Common myeloid progenitor, CD34-positive (primary cell): ENCODE measurements around the gene HDAC4.

Experiments
- CTCF ChIA-PET: fragments of 350-600 bp; sonication (Branson Sonifier 250); formaldehyde crosslinking; loops from one replicate; lab custom pipeline; 2021; ENCODE audit warnings: antibody characterized with exemption; lab: Charles Lee
- POLR2A ChIA-PET: fragments of 350-600 bp; sonication (Branson Sonifier 250); formaldehyde crosslinking; loops from one replicate; lab custom pipeline; 2021; ENCODE audit warnings: antibody characterized with exemption; lab: Charles Lee
- DNase-seq, 3 donors: peaks; one replicate each; pipeline versions ENCODE4 v3.0.0 to v3.0.0-alpha.2; 2013
- H3K27ac ChIP-seq, 2 experiments: 1 replicate in 1 of 2; 2 replicates in 1 of 2; pipeline ENCODE4 v1.7.0; 2013; ENCODE audit warnings: inconsistent platforms in 2 of 2, low read length in 2 of 2, mild to moderate bottlenecking in 2 of 2, low read depth in 1 of 2, moderate library complexity in 1 of 2; ENCODE audit not compliant: severe bottlenecking in 2 of 2, insufficient read depth in 1 of 2, poor library complexity in 1 of 2
- H3K27me3 ChIP-seq, 5 experiments: replicated peaks in 2 of 5; 1 replicate in 3 of 5; 2 replicates in 2 of 5; pipeline versions ENCODE4 v1.6.1 to v1.7.0; 2013; ENCODE audit warnings: low read length in 4 of 5, mild to moderate bottlenecking in 2 of 5, moderate library complexity in 2 of 5, inconsistent platforms in 1 of 5; ENCODE audit not compliant: insufficient read depth in 5 of 5, control insufficient read depth in 4 of 5
- H3K36me3 ChIP-seq, 4 experiments: 1 replicate in 2 of 4; 2 replicates in 2 of 4; pipeline versions ENCODE4 v1.6.1 to v1.7.0; 2013; ENCODE audit warnings: low read length in 3 of 4, control low read depth in 1 of 4, mild to moderate bottlenecking in 1 of 4; ENCODE audit not compliant: control insufficient read depth in 4 of 4, insufficient read depth in 4 of 4
- H3K4me1 ChIP-seq, 4 experiments: 1 replicate in 3 of 4; 2 replicates in 1 of 4; pipeline versions ENCODE4 v1.6.1 to v1.7.1; 2013; ENCODE audit warnings: low read length in 3 of 4, mild to moderate bottlenecking in 3 of 4, control low read depth in 1 of 4, inconsistent platforms in 1 of 4, moderate library complexity in 1 of 4; ENCODE audit not compliant: control insufficient read depth in 4 of 4, insufficient read depth in 4 of 4; ENCODE audit errors: control extremely low read depth in 1 of 4
- H3K4me3 ChIP-seq, 7 experiments: 1 replicate in 4 of 7; 2 replicates in 3 of 7; pipeline versions ENCODE4 v1.5.1 to v1.7.0; 2013; ENCODE audit warnings: mild to moderate bottlenecking in 7 of 7, low read length in 6 of 7, moderate library complexity in 6 of 7, inconsistent platforms in 2 of 7, low read depth in 2 of 7, control low read depth in 1 of 7; ENCODE audit not compliant: insufficient read depth in 4 of 7, control insufficient read depth in 1 of 7; ENCODE audit errors: extremely low read depth in 1 of 7
- H3K9me3 ChIP-seq, 5 experiments: 1 replicate in 4 of 5; 2 replicates in 1 of 5; pipeline versions ENCODE4 v1.6.1 to v1.7.1; 2013; ENCODE audit warnings: low read length in 4 of 5, mild to moderate bottlenecking in 2 of 5, inconsistent platforms in 1 of 5, low read depth in 1 of 5, moderate library complexity in 1 of 5; ENCODE audit not compliant: control insufficient read depth in 4 of 5, insufficient read depth in 2 of 5; ENCODE audit errors: control extremely low read depth in 1 of 5
- WGBS: methylation state at CpG from one replicate; pipeline ENCODE4 v1.1.5; 2013; ENCODE audit not compliant: insufficient coverage; 5-methylcytosine and 5-hydroxymethylcytosine counted together

The HDAC4 gene

GRCh38 chr2:239189711-239190131 is 211.1 kb downstream of the HDAC4 start:
- POLR2A ChIA-PET, result no interaction called here
- H3K27me3 ChIP-seq, result no peaks in the 10 kb centered on the region
- no peak overlapping the region for H3K27ac ChIP-seq
- no peaks in the 10 kb centered on the region for H3K4me1 ChIP-seq
- peaks cover 8 to 32% (median 20%) of the 10 kb centered on the region in 4 experiments for H3K36me3 ChIP-seq
- DNase-seq, result no peak
- CTCF ChIA-PET, result no interaction called here
- peaks cover 0 to 15% (median 12%) of the 10 kb centered on the region in 5 experiments for H3K9me3 ChIP-seq
- 97% methylated on average over 21 of the region's 23 CpGs for WGBS
- no peak overlapping the region for H3K4me3 ChIP-seq

- Histone ChIP-seq H3K9me3 (peaks cover 0 to 15% (median 12%) of the 10 kb centered on the region in 5 experiments), H3K27ac (no peak overlapping the region), H3K36me3 (peaks cover 8 to 32% (median 20%) of the 10 kb centered on the region in 4 experiments), H3K4me3 (no peak overlapping the region), H3K4me1 (no peaks in the 10 kb centered on the region), H3K27me3 (no peaks in the 10 kb centered on the region)
- no peak for DNase-seq
- WGBS, result 97% methylated on average over 9 of the region's 12 CpGs
- POLR2A ChIA-PET, result no interaction called here
- CTCF ChIA-PET, result no interaction called here
Observed at GRCh38 chr2:239188536-239188935, 212.3 kb downstream of the HDAC4 start.

GRCh38 chr2:239187464-239188253 is 213.2 kb downstream of the HDAC4 start:
- Histone ChIP-seq H3K27ac (no peak overlapping the region), H3K4me3 (no peak overlapping the region), H3K27me3 (no peaks in the 10 kb centered on the region), H3K36me3 (peaks cover 8 to 32% (median 20%) of the 10 kb centered on the region in 4 experiments), H3K4me1 (no peaks in the 10 kb centered on the region), H3K9me3 (peaks cover 0 to 15% (median 12%) of the 10 kb centered on the region in 5 experiments)
- ChIA-PET POLR2A (no interaction called here), CTCF (no interaction called here)
- no peak for DNase-seq
- WGBS, result 93% methylated on average over 10 of the region's 15 CpGs

- CTCF ChIA-PET, result no interaction called here
- no peaks in the 10 kb centered on the region for H3K4me1 ChIP-seq
- DNase-seq, result no peak
- H3K36me3 ChIP-seq, result peaks cover 8 to 32% (median 22%) of the 10 kb centered on the region in 4 experiments
- H3K27me3 ChIP-seq, result no peaks in the 10 kb centered on the region
- H3K27ac ChIP-seq, result no peak overlapping the region
- H3K4me3 ChIP-seq, result no peak overlapping the region
- POLR2A ChIA-PET, result no interaction called here
- peaks cover 0 to 15% (median 12%) of the 10 kb centered on the region in 5 experiments for H3K9me3 ChIP-seq
- 95% methylated on average over 18 of the region's 20 CpGs for WGBS
Observed at GRCh38 chr2:239186516-239187357, 214.1 kb downstream of the HDAC4 start.

- no peaks in the 10 kb centered on the region for H3K27me3 ChIP-seq
- ChIA-PET POLR2A (no interaction called here), CTCF (no interaction called here)
- H3K36me3 ChIP-seq, result peaks cover 8 to 34% (median 23%) of the 10 kb centered on the region in 4 experiments
- 96% methylated on average over 10 of the region's 14 CpGs for whole genome bisulfite sequencing
- H3K4me1 ChIP-seq, result no peaks in the 10 kb centered on the region
- no peak overlapping the region for H3K4me3 ChIP-seq
- DNase-seq, result no peak
- H3K9me3 ChIP-seq, result peaks cover 0 to 15% (median 12%) of the 10 kb centered on the region in 5 experiments
- H3K27ac ChIP-seq, result no peak overlapping the region
Observed at GRCh38 chr2:239184968-239185903, 215.6 kb downstream of the HDAC4 start.

- DNase-seq, result no peak
- H3K4me1 ChIP-seq, result no peaks in the 10 kb centered on the region
- H3K4me3 ChIP-seq, result no peak overlapping the region
- peaks cover 0 to 13% (median 6%) of the 10 kb centered on the region in 5 experiments for H3K9me3 ChIP-seq
- ChIA-PET POLR2A (no interaction called here), CTCF (no interaction called here)
- H3K27ac ChIP-seq, result no peak overlapping the region
- WGBS, result 100% methylated on average over 1 of the region's 2 CpGs
- peaks cover 6 to 34% (median 26%) of the 10 kb centered on the region in 4 experiments for H3K36me3 ChIP-seq
- no peaks in the 10 kb centered on the region for H3K27me3 ChIP-seq
Observed at GRCh38 chr2:239184179-239184578, 216.6 kb downstream of the HDAC4 start.
